GM18498 (cell line): ENCODE results near the gene GLRX3.
"Not testable (repeated sequence)": the region's sequence is repeated elsewhere in the genome, so short reads cannot be mapped to it uniquely, and the experiment has no call there.

ENCODE experiments used
- ATAC-seq: cut with Tn5 transposase; IDR thresholded peaks from one replicate; pipeline ENCODE4 v1.9.1; 2021; ENCODE audit warnings: mild to moderate bottlenecking, moderate library complexity; ENCODE audit not compliant: unreplicated experiment

GLRX3 gene

DNA sequence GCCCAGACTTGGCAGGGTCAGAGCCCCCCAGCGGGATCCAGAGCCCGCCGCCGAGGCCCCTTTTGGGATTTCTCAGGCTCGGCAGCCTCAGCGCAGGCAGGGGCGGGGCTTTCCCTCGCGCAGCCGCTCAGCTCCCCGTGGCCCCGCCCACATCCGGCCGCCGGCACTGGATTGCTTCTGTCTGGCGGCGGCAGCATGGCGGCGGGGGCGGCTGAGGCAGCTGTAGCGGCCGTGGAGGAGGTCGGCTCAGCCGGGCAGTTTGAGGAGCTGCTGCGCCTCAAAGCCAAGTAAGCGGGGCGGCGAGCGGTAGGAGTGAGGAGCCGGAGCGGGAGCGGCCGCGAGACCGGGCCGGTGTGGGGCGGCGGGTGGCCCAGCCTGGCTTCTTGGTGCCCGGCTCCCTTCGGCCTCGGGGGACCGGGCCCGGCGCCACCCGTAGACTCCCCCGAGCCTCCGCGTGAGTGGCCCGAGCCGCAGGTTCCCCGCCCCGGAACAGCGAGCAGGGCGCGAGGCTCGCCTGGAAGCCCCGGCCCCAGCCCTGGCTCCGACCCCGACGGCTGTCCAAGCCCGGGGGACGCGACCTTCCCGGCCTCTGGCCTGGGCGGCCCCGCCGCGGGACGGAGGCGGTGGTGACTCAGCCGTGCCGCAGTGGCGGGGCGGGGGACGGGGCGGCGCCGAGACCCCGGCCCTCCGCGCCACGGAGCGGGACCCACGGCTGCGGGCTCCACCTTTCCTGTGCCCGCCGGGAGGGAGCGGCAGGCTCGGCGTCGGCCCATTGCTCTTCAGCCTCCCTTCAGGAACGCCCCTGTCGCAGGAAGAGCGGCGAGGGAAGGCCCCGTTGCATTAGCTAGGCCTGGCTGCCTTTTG lies at the start of gene GLRX3:
Gene GLRX3, plus strand, starts transcription at position 166 of the 864 bp plus-strand sequence. Its CDS starts 30 bp downstream, at position 196.
- peak; percentile 87 for ATAC-seq

DNA sequence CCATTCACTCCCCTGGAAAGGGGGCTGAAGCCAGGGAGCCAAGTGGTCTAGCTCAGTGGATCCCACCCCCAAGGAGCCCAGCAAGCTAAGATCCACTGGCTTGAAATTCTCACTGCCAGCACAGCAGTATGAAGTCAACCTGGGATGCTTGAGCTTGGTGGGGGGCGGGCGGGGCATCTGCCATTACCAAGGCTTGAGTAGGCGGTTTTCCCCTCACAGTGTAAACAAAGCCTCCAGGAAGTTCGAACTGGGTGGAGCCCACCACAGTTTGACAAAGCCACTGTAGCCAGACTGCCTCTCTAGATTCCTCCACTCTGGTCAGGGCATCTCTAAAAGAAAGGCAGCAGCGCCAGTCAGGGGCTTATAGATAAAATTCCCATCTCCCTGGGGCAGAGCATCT lies 45.6 kb upstream of the GLRX3 start:
- not testable (repeated sequence) for ATAC-seq

DNA sequence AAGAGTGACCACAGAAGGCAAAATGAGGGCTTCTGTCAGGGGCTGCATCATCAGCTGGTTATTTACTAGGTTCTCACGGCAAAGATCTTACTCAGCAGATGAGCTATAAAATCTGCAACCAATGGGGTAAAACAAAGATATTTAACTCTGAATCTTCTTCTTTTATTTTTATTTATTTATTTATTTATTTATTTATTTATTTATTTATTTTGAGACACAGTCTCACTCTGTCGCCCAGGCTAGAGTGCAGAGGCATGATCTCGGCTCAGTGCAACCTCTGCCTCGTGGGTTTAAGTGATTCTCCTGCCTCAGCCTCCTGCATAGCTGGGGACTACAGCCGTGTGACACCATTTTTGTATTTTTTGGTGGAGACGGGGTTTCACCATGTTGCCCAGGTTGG lies 36.8 kb upstream of the GLRX3 start:
- ATAC-seq, result no peak

DNA sequence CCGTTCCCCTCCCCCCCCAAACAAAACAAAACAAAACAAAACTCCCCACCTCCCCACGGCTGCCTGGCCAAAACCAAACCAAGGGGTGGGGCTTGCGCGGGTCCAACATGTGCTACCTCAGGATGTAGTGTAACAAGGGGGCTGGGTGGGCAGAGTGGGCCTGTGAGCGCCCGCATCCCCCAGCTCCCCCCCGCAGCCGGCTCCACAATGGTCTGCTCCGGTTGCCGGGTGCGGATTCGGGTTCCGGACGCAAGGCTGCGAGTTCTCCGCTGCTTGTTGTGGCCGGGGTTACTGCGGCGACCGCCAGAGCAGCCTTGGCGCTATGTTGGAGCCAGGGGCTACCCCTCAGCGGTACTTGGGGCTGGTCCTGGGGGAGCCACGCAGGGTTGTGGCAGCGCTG lies 30.5 kb upstream of the GLRX3 start:
- ATAC-seq, result no peak

DNA sequence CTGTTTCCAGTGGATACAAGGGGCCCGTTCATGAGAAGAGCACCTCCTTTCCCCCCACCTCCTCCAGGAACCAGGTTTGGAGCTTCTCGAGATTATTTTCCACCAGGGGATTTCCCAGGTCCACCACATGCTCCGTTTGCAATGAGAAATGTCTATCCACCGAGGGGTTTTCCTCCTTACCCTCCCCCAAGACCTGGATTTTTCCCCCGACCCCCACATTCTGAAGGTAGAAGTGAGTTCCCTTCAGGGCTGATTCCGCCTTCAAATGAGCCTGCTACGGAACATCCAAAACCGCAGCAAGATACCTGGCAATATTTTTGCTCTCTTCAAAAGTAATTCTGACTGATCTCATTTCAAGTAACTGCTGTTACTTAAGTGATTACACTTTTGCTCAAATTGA lies 28.0 kb upstream of the GLRX3 start:
- not testable (repeated sequence) for ATAC-seq

DNA sequence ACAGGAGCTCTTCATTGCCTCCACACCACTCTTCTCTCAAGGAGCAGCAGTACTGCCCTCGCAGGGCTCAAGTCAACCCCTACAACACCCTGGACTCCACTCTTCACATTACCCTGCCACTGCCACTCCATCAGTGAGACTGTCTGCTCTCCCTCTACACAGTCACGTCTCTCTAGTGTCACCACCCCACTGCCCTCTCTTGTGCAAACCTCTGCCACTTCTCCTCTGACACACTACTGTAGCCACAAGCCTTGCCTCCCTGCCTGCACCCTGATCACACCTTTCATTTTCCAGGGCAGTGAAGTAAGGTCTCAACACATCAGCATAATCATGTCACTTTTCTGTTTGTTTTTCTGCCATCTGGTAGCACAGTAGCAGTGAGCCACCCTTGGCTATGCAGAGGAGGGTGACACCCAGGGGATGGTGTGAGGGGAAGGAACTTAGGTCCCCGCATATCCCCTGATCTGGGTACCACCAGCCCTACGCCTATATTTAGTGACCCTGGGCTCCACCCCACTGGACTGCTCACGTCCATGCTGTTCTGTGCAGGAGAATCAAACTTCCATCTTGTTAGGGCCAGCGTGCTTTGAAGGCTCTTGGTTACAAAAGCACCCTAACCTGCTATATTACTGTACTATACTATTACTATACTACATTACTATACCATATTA lies 27.1 kb upstream of the GLRX3 start:
- ATAC-seq, result no peak

DNA sequence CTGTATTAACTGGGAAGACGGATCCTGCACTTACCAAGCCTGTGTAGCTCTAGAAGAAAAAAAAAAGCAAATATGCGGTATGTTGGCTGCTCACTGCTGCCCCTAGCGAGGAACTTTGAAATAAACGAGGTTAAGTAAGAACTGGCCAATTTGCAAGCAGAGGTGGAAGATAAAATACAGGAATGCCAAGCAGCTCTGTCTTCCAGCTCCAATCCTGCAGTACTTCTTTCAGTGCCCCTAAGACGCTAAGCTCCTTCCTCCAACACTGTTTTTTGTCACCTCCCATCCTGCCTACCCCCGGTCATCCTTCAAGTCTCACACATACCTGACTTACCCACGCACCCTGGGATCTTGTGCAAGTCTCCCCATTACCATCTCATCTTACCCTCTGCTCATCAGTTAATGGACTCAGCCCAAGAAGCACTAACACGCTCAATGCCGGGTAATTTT lies 26.4 kb upstream of the GLRX3 start:
- ATAC-seq, result no peak

DNA sequence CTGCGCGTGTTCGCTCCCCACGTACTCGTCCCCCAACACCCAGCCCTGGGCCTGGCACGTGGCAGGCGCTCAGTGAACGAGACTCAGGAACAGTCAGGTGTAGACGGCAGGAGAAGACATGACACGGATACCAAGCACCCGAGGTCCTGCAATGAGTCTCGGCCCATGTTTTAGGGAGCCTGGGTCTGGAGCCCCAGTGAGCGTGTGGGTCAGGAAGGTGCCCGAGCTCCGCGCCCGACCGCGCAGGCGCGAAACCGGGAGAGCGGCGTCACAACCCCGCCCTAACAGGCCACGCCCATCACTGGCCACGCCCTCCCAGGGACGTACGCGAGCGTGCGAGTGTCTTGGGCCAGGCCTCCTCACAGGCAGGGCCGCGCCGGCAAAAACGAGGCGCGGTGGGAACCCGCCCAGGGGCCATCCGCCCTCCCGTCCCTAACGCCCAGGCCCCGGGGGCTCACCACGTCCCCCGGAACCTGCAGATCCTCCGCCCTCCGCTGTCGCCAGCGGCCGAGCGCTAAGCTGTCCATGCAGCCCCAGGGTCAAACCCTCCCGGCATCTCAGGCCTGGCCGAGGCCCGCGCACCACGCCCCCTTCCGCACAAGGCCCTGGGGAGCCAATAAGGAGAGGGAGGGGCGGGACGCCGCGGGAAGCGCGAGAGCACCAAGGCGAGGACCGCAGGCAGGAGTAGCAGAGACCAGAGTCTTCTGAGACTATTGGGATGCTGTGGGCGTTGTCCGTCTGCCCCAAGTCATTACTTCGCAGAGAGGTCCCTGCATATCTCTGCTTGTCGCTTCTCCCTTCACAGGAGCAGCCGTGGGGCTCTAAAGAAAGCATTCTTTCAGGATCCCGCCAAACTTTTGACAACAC lies 25.7 kb upstream of the GLRX3 start, which contains the start of gene C10orf143:
Gene C10orf143, minus strand, starts transcription at position 585 of the 867 bp plus-strand sequence. Its CDS starts 58 bp downstream, at position 527.
- ATAC-seq, result peak; percentile 85

DNA sequence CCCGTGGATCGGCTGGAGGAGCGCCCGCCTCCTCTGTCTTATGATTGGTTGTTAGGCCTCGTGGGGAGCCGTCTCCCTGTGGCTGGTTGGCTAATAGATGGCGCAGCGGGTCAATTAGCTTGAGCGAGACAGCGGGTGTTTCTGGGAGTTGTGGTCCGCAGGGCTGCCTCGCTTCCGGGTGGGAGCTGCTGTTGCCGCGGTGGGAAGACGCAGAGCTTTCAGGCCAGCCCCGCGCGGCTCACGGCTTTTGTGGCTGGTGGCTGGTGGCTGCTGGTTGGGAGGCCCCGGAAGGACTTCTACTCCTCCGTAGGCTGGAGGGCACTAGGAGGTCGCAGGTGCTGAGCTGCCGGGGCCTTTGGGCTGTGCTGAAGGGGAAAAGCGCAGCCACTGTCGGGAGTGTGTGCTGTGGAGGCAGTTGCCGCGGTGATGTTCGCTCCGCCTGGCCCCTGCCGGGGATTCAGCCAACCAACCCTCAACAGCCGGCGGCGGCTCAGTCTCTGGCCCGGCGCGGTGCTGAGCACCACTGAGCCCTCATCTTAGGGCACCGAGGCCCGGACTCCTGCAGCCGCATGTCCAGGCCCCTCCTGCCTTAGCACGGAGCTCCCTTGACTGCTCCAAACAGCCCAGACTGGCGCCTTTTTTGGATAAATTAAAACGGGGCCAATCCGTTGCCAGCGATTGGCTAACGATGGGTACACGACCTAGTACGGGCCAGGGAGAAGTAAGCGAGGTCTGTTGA lies 24.9 kb upstream of the GLRX3 start:
- ATAC-seq, result peak; percentile 88

DNA sequence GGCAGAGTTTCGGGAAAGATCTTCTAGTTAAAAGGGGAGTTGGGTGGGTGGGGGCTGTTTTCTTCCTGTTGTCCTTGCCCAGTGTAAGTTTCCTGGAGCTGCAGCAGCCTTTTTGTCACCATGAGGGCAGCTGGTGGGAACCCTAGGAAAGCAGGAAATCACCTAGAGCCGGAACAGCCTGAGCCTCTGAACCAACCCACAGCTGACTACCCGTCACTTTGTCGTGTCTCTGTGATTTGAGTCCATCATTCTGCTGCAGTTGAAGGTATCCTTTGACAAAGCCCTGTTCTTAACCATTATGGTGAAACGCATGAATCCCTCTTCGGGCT lies 24.4 kb upstream of the GLRX3 start:
- ATAC-seq, result no peak

DNA sequence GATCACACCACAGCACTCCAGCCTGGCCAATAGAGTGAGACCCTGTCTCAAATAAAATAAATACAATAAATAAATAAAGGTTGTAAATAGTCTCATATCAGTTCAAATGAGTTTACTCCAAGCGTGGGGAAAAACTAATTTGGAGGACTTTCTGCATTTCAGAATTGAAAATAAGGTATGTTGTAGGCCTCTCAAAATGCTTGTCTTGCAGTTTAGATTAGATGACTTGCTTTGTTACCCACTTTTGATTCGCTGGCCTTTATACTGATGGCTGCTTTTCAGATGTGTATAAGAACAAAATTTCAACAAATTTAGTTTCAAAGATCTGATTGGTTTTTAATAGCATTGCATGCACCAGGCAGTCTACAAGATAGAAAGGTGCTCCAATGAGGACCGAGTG lies 23.4 kb upstream of the GLRX3 start:
- no peak for ATAC-seq

DNA sequence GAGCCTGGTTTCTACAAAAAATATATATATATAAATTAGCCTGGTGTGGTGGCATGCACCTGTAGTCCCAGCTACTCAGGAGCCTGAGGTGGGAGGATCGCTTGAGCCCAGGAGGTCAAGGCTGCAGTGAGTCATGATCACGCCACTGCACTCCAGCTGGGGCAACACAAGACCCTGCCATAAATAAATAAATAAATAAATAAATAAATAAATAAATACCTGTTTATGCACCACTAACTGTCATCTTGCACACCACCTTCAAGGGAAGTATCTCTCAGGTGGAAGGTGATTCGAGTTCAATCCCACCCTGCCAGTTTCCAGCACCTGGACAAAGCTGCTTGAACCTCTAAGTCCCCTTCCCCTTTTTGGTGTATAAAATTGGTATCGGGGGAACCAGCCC lies 19.2 kb upstream of the GLRX3 start:
- ATAC-seq, result not testable (repeated sequence)

DNA sequence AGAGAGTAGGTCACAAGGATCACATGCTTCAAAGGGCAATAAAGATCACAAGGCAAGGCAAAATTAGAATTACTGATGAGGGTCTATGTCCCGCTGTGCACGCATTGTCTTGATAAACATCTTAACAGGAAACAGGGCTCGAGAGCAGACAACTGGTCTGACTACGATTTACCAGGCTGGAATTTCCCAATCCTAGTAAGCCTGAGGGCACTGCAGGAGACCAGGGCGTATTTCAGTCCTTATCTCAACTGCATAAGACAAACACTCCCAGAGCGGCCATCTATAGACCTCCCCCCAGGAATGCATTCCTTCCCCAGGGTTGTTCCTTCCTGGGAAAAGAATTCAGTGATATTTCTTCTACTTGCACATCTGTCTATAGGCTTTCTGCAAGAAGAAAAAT lies 18.7 kb upstream of the GLRX3 start:
- not testable (repeated sequence) for ATAC-seq

DNA sequence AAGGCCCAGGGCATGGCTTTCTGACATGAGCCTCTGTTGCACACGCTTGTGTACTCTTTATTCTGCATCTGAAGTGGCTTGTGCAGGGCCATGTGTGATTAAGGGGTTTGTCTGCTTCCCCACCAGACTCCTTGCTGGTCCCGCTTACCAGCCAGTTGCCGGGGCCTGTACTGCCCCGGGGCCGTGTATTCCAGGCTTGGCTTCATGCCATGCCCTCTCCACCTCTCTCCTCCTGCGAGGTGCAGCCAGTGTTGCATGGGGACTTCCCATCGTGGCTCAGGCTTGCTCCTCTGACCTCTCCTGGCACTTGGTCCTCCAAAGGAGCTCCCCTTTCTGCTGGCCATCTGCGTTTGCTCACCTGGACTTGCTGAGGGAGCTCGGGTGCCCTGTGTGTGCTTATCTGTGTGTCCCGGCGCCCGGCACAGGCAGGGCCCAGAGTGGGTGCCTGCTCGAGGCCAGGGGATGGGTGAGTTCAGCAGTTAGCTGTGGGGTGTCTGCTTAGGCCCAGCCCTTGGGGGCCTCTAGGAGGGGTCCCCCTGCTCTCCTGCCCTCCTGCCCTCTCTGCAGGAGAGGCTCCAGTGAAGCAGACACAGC lies 14.6 kb upstream of the GLRX3 start:
- no peak for ATAC-seq

DNA sequence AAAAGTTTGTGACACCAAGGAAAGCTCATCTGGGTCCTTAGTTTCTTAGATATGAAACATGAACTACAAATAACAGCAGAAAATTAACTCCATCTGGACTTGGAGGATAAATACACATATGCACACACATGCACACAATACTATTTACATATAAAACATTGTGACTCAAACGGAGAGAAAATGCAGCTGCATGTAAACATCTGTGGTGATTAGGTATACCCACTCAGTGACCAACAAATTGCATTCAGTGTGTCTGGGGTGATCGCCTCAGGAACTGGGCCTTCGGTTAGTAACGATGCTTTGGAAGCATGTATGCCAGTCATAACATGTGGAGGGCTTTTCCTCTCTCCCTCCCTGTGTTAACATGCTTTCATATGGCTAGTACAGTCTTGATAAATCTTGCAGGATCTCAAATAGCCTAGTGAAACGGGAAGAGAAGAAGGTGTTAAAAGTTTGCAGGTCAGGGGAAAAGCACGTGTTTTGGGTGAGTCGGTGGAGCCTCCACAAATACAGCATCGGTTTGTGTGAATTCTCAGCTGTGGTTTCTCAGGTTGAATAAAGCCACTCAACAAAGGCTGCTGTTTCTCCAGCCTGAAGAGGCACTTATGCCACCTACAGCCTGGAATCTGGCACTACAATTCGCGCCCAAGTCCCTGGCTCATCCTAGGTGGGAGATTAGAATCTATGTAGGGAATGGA lies 8.7 kb upstream of the GLRX3 start:
- peak; percentile 98 for ATAC-seq

DNA sequence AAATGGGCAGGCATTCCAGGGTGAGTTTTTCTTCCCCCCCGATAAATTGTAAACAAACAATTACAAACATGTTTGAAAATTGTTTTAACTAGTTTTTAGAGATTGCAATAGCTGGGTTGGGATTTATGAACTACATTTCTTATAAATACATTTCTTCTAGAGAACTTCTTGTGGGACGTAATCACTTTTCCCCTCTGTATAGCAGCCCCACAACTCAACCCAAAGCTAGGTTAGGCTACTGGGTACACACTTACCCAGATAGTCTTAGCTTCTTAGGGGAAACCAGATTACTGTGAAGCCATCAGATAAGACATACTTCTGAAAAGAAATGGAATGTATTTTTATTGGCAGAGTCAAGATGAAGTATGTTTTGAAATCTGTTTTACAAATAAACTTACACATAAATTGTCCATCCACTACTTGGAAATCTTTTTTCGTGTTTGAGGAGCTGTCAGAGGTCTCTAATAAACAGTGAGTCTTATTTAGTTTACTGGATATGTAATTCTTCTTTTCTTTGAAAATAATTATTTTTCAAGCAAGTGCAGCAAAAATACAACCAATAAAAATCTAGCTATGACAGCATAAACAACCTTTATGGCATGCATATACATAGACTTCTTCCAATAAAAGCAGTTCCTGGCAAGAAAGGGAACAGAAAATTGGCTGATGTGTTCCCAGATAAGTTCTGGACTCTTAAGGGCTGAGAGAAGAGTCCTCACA lies 8.0 kb upstream of the GLRX3 start:
- no peak for ATAC-seq

DNA sequence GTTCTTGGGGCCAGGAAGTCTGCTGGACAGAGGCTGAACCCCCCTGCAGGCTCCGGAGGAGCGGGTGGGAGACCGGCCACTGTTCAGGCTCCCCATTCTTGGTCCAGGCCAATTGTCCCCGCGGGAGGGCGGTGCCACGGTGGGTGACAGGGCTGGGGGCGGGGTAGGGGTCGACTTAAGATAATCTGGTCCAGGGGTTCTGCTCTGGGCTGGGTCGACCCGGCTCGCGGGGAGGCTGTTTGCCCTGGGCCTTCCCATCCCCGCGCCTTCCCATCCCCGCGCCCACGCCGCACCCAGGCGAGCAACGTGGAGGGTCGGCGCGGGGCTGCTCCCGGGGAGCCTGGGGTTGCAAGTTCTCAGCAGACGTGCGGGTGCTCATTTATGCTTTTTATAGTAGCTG lies 7.3 kb upstream of the GLRX3 start:
- ATAC-seq, result no peak

DNA sequence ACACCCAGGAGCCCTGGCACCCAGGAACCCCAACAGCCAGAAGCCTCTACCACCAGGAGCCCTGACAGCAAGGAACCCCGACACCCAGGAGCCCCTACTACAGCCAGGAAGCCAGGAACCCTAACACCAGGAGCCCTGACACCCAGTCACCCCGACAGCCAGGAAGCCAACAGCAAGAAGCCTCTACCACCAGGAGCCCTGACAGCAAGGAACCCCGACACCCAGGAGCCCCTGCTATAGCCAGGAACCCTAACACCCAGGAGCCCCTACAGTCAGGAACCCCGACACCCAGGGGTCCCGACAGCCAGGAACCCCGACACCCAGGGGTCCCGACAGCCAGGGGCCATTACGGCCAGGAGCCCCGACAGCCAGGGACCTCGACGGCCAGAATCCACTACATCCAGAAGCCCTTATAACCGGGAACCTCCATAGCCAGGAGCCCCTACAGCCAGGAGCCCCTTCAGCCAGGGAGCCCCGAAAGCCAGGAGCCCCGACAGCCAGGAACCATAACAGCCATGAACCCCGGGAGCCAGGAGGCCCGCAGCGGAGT lies 440 bp upstream of the GLRX3 start:
- no peak for ATAC-seq

DNA sequence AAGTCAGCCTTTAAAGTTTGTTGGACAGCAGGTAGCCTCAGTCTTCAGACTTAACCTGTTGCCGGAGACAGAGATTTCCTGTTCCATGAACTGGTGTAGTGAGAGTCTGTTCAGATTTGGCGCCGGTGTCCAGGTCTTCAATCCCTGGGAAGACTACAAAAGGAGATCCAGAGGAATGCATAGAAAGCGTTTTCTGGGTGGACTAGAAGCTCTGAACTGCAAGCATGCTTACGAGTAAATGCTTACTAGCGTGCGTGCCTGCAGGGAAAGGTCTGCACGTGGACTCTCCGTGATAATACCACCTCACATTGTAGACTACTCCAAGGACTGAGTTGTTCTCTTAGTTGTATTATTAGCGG lies 878 bp downstream of the GLRX3 start:
- no peak for ATAC-seq
